ENCODE data around the gene PRDM5.

PRDM5 gene

GRCh38 chr4:120816296-120816965 lies 106.1 kb downstream of the PRDM5 start:
- H3K4me1 ChIP-seq (ENCODE audit: insufficient read depth, low read length): no peaks in the 10 kb centered on the region
- H3K27me3 ChIP-seq (ENCODE audit: control insufficient read depth in 1 of 2, insufficient read depth in 2 of 2, low read length in 2 of 2): no peaks in the 10 kb centered on the region
- H3K27ac ChIP-seq (ENCODE audit: low read depth, low read length): no peak overlapping the region
- H3K4me3 ChIP-seq (ENCODE audit: low read depth in 1 of 2, low read length in 2 of 2): no peak overlapping the region
- no peak overlapping the region for H3K9ac ChIP-seq (ENCODE audit: low read length)
- H3K9me3 ChIP-seq (ENCODE audit: low read length): no peaks in the 10 kb centered on the region
- H3K36me3 ChIP-seq (ENCODE audit: insufficient read depth, low read length): no peaks in the 10 kb centered on the region

GRCh38 chr4:120815361-120815760 lies 107.2 kb downstream of the PRDM5 start:
- H3K9ac ChIP-seq (ENCODE audit: low read length): no peak overlapping the region
- no peaks in the 10 kb centered on the region for H3K36me3 ChIP-seq (ENCODE audit: insufficient read depth, low read length)
- no peak overlapping the region for H3K4me3 ChIP-seq (ENCODE audit: low read depth in 1 of 2, low read length in 2 of 2)
- no peaks in the 10 kb centered on the region for H3K27me3 ChIP-seq (ENCODE audit: control insufficient read depth in 1 of 2, insufficient read depth in 2 of 2, low read length in 2 of 2)
- H3K27ac ChIP-seq (ENCODE audit: low read depth, low read length): no peak overlapping the region
- H3K9me3 ChIP-seq (ENCODE audit: low read length): no peaks in the 10 kb centered on the region
- H3K4me1 ChIP-seq (ENCODE audit: insufficient read depth, low read length): no peaks in the 10 kb centered on the region

GRCh38 chr4:120814886-120815285 lies 107.6 kb downstream of the PRDM5 start:
- Histone ChIP-seq H3K9me3 (ENCODE audit: low read length) (no peaks in the 10 kb centered on the region), H3K27me3 (ENCODE audit: control insufficient read depth in 1 of 2, insufficient read depth in 2 of 2, low read length in 2 of 2) (no peaks in the 10 kb centered on the region), H3K27ac (ENCODE audit: low read depth, low read length) (no peak overlapping the region), H3K36me3 (ENCODE audit: insufficient read depth, low read length) (no peaks in the 10 kb centered on the region), H3K4me1 (ENCODE audit: insufficient read depth, low read length) (no peaks in the 10 kb centered on the region), H3K4me3 (ENCODE audit: low read depth in 1 of 2, low read length in 2 of 2) (no peak overlapping the region), H3K9ac (ENCODE audit: low read length) (no peak overlapping the region)

GRCh38 chr4:120812216-120812615 lies 110.3 kb downstream of the PRDM5 start:
- Histone ChIP-seq H3K27ac (ENCODE audit: low read depth, low read length) (no peak overlapping the region), H3K36me3 (ENCODE audit: insufficient read depth, low read length) (no peaks in the 10 kb centered on the region), H3K27me3 (ENCODE audit: control insufficient read depth in 1 of 2, insufficient read depth in 2 of 2, low read length in 2 of 2) (no peaks in the 10 kb centered on the region), H3K9ac (ENCODE audit: low read length) (no peak overlapping the region), H3K9me3 (ENCODE audit: low read length) (no peaks in the 10 kb centered on the region), H3K4me3 (ENCODE audit: low read depth in 1 of 2, low read length in 2 of 2) (no peak overlapping the region), H3K4me1 (ENCODE audit: insufficient read depth, low read length) (no peaks in the 10 kb centered on the region)

GRCh38 chr4:120809518-120809917 lies 113.0 kb downstream of the PRDM5 start:
- H3K4me1 ChIP-seq (ENCODE audit: insufficient read depth, low read length): no peaks in the 10 kb centered on the region
- no peak overlapping the region for H3K4me3 ChIP-seq (ENCODE audit: low read depth in 1 of 2, low read length in 2 of 2)
- H3K9ac ChIP-seq (ENCODE audit: low read length): no peak overlapping the region
- H3K27ac ChIP-seq (ENCODE audit: low read depth, low read length): no peak overlapping the region
- no peaks in the 10 kb centered on the region for H3K9me3 ChIP-seq (ENCODE audit: low read length)
- H3K36me3 ChIP-seq (ENCODE audit: insufficient read depth, low read length): no peaks in the 10 kb centered on the region
- H3K27me3 ChIP-seq (ENCODE audit: control insufficient read depth in 1 of 2, insufficient read depth in 2 of 2, low read length in 2 of 2): no peaks in the 10 kb centered on the region

GRCh38 chr4:120808475-120809141 lies 113.9 kb downstream of the PRDM5 start:
- no peak overlapping the region for H3K9ac ChIP-seq (ENCODE audit: low read length)
- no peak overlapping the region for H3K4me3 ChIP-seq (ENCODE audit: low read depth in 1 of 2, low read length in 2 of 2)
- no peaks in the 10 kb centered on the region for H3K36me3 ChIP-seq (ENCODE audit: insufficient read depth, low read length)
- no peak overlapping the region for H3K27ac ChIP-seq (ENCODE audit: low read depth, low read length)
- H3K27me3 ChIP-seq (ENCODE audit: control insufficient read depth in 1 of 2, insufficient read depth in 2 of 2, low read length in 2 of 2): no peaks in the 10 kb centered on the region
- H3K9me3 ChIP-seq (ENCODE audit: low read length): no peaks in the 10 kb centered on the region
- no peaks in the 10 kb centered on the region for H3K4me1 ChIP-seq (ENCODE audit: insufficient read depth, low read length)

GRCh38 chr4:120801137-120801758 lies 121.3 kb downstream of the PRDM5 start:
- Histone ChIP-seq H3K36me3 (ENCODE audit: insufficient read depth, low read length) (no peaks in the 10 kb centered on the region), H3K4me1 (ENCODE audit: insufficient read depth, low read length) (peaks cover 8% of the 10 kb centered on the region), H3K27ac (ENCODE audit: low read depth, low read length) (no peak overlapping the region), H3K9me3 (ENCODE audit: low read length) (no peaks in the 10 kb centered on the region), H3K4me3 (ENCODE audit: low read depth in 1 of 2, low read length in 2 of 2) (peak overlapping the region in 1 of 2 donors; percentile 23), H3K27me3 (ENCODE audit: control insufficient read depth in 1 of 2, insufficient read depth in 2 of 2, low read length in 2 of 2) (no peaks in the 10 kb centered on the region), H3K9ac (ENCODE audit: low read length) (no peak overlapping the region)

GRCh38 chr4:120798570-120798969 lies 124.0 kb downstream of the PRDM5 start:
- Histone ChIP-seq H3K36me3 (ENCODE audit: insufficient read depth, low read length) (no peaks in the 10 kb centered on the region), H3K27me3 (ENCODE audit: control insufficient read depth in 1 of 2, insufficient read depth in 2 of 2, low read length in 2 of 2) (no peaks in the 10 kb centered on the region), H3K27ac (ENCODE audit: low read depth, low read length) (no peak overlapping the region), H3K9me3 (ENCODE audit: low read length) (no peaks in the 10 kb centered on the region), H3K4me3 (ENCODE audit: low read depth in 1 of 2, low read length in 2 of 2) (no peak overlapping the region), H3K4me1 (ENCODE audit: insufficient read depth, low read length) (peaks cover 8% of the 10 kb centered on the region), H3K9ac (ENCODE audit: low read length) (no peak overlapping the region)

GRCh38 chr4:120796271-120796670 lies 126.3 kb downstream of the PRDM5 start:
- Histone ChIP-seq H3K9ac (ENCODE audit: low read length) (no peak overlapping the region), H3K4me1 (ENCODE audit: insufficient read depth, low read length) (peaks cover 4% of the 10 kb centered on the region), H3K36me3 (ENCODE audit: insufficient read depth, low read length) (no peaks in the 10 kb centered on the region), H3K27ac (ENCODE audit: low read depth, low read length) (no peak overlapping the region), H3K27me3 (ENCODE audit: control insufficient read depth in 1 of 2, insufficient read depth in 2 of 2, low read length in 2 of 2) (no peaks in the 10 kb centered on the region), H3K4me3 (ENCODE audit: low read depth in 1 of 2, low read length in 2 of 2) (no peak overlapping the region), H3K9me3 (ENCODE audit: low read length) (no peaks in the 10 kb centered on the region)

- Histone ChIP-seq H3K4me1 (ENCODE audit: insufficient read depth, low read length) (no peaks in the 10 kb centered on the region), H3K36me3 (ENCODE audit: insufficient read depth, low read length) (no peaks in the 10 kb centered on the region), H3K27ac (ENCODE audit: low read depth, low read length) (no peak overlapping the region), H3K9me3 (ENCODE audit: low read length) (no peaks in the 10 kb centered on the region), H3K9ac (ENCODE audit: low read length) (no peak overlapping the region), H3K27me3 (ENCODE audit: control insufficient read depth in 1 of 2, insufficient read depth in 2 of 2, low read length in 2 of 2) (no peaks in the 10 kb centered on the region), H3K4me3 (ENCODE audit: low read depth in 1 of 2, low read length in 2 of 2) (no peak overlapping the region)
These were observed 137.3 kb downstream of the PRDM5 start for GRCh38 chr4:120785202-120785601.

GRCh38 chr4:120777459-120777858 lies 145.1 kb downstream of the PRDM5 start:
- Histone ChIP-seq H3K36me3 (ENCODE audit: insufficient read depth, low read length) (no peaks in the 10 kb centered on the region), H3K4me1 (ENCODE audit: insufficient read depth, low read length) (no peaks in the 10 kb centered on the region), H3K27me3 (ENCODE audit: control insufficient read depth in 1 of 2, insufficient read depth in 2 of 2, low read length in 2 of 2) (no peaks in the 10 kb centered on the region), H3K4me3 (ENCODE audit: low read depth in 1 of 2, low read length in 2 of 2) (no peak overlapping the region), H3K27ac (ENCODE audit: low read depth, low read length) (no peak overlapping the region), H3K9ac (ENCODE audit: low read length) (no peak overlapping the region), H3K9me3 (ENCODE audit: low read length) (no peaks in the 10 kb centered on the region)

Measured in muscle layer of colon (tissue), 2 donors.